Osteocyte (in vitro differentiated cells): ENCODE measurements around the gene TMX3. TPM values are rescaled to one million over a fixed set of nuclear protein-coding genes. Genes with fewer than 3 reads are reported as not detected.

Experiments used
- DNase-seq: peaks from one replicate; pipeline ENCODE4 v3.0.0; 2021; ENCODE audit warnings: mixed read lengths; ENCODE audit not compliant: unreplicated experiment; ENCODE audit errors: extremely low spot score
- H3K27ac Mint-ChIP-seq: one replicate; pipeline ENCODE4 v1.8.0; 2021; ENCODE audit warnings: mild to moderate bottlenecking, mixed read lengths; ENCODE audit not compliant: unreplicated experiment
- H3K27me3 Mint-ChIP-seq: one replicate; pipeline ENCODE4 v1.8.0; 2021; ENCODE audit warnings: mixed read lengths; ENCODE audit not compliant: unreplicated experiment
- H3K36me3 Mint-ChIP-seq: one replicate; pipeline ENCODE4 v1.8.0; 2021; ENCODE audit warnings: mixed read lengths; ENCODE audit not compliant: unreplicated experiment
- H3K4me1 Mint-ChIP-seq: one replicate; pipeline ENCODE4 v1.8.0; 2021; ENCODE audit warnings: mixed read lengths; ENCODE audit not compliant: unreplicated experiment
- H3K4me3 Mint-ChIP-seq: one replicate; pipeline ENCODE4 v1.8.0; 2021; ENCODE audit warnings: mild to moderate bottlenecking, moderate library complexity, mixed read lengths; ENCODE audit not compliant: unreplicated experiment
- H3K9me3 Mint-ChIP-seq: one replicate; pipeline ENCODE4 v1.8.0; 2021; ENCODE audit warnings: mixed read lengths; ENCODE audit not compliant: unreplicated experiment
- total RNA-seq: library from RNA; stranded (reverse); gene quantifications from 2 replicates; pipeline ENCODE4 v1.2.1, GENCODE V29; 2021
- TF ChIP-seq, protein P1 (sequence below): fragments of 200-600 bp; sonication (generic); IDR thresholded peaks from 2 replicates; pipeline ENCODE4 v1.5.0; 2021; ENCODE audit warnings: antibody characterized with exemption, mild to moderate bottlenecking, moderate library complexity

Gene TMX3
- total RNA-seq, 1 donor from 2014 or later = 78.4 TPM

DNA sequence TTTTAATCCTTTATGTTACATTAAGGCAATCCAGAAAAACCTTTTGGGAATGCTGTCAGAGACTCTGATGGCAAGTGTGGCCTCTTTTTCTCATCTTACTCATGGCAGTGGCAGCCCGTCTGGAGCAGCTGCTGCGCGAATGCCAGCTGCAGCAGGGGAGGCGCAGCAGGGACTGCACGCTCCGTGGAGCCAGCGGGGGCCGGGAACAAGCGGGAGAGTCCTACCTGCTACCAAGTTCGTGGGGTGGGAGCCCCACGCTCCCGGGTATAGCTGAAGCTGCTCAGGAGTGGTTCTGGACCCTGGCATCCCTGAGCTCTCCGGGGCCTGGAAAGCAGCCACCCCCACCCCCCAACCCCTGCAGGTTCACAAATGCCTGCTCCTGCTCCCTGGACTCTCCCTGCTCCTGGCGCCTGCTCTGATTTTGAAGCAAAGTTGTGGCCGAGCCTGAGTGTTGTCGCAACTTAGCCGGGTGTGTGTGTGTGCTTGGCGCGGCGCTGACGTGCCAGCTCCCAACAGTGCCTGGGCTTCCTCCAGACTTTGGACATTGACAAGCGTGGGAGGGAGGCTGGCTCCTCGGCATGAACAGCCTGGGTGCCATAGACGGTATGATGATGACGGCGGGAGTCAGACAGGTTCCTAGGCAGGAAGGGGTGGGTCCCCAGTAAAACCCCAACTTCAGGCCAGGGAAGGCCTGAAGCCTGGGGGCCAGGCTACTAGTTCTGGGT is 21.7 kb downstream of the TMX3 start:
- no peaks in the 10 kb centered on the region for H3K4me1 Mint-ChIP-seq
- no peak for DNase-seq
- TF ChIP-seq, protein P1, sequence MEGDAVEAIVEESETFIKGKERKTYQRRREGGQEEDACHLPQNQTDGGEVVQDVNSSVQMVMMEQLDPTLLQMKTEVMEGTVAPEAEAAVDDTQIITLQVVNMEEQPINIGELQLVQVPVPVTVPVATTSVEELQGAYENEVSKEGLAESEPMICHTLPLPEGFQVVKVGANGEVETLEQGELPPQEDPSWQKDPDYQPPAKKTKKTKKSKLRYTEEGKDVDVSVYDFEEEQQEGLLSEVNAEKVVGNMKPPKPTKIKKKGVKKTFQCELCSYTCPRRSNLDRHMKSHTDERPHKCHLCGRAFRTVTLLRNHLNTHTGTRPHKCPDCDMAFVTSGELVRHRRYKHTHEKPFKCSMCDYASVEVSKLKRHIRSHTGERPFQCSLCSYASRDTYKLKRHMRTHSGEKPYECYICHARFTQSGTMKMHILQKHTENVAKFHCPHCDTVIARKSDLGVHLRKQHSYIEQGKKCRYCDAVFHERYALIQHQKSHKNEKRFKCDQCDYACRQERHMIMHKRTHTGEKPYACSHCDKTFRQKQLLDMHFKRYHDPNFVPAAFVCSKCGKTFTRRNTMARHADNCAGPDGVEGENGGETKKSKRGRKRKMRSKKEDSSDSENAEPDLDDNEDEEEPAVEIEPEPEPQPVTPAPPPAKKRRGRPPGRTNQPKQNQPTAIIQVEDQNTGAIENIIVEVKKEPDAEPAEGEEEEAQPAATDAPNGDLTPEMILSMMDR = no peak

DNA sequence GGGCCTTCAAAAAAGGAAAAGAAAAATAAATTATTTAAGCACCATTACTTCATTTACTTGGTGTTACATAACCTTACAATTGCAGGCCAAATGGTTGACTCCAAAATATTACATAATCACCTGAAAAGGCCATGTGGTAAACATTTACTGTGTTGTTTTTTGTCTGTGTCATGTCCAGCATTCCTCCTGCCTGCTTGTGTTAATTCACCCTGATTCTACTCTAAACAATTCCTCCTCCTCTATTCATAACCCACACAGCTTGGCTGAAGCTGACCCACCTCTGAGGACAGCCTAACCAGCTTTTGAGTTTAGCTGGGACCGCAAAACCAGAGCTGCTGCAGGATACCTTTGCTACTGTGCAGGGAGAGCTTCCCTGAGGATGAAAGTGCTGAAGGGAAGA is 35.4 kb downstream of the TMX3 start:
- Mint-ChIP-seq H3K27ac (no peak overlapping the region), H3K36me3 (peaks cover 62% of the 10 kb centered on the region), H3K4me3 (no peak overlapping the region), H3K4me1 (peaks cover 2% of the 10 kb centered on the region), H3K27me3 (no peaks in the 10 kb centered on the region), H3K9me3 (no peaks in the 10 kb centered on the region)
- no peak for DNase-seq
- TF ChIP-seq, protein P1 = no peak

More for the DNA sequence above, 21.7 kb downstream of the TMX3 start:
- Mint-ChIP-seq H3K27me3 (no peaks in the 10 kb centered on the region), H3K27ac (no peak overlapping the region), H3K9me3 (no peaks in the 10 kb centered on the region), H3K4me3 (no peak overlapping the region), H3K36me3 (peaks cover 36% of the 10 kb centered on the region)

DNA sequence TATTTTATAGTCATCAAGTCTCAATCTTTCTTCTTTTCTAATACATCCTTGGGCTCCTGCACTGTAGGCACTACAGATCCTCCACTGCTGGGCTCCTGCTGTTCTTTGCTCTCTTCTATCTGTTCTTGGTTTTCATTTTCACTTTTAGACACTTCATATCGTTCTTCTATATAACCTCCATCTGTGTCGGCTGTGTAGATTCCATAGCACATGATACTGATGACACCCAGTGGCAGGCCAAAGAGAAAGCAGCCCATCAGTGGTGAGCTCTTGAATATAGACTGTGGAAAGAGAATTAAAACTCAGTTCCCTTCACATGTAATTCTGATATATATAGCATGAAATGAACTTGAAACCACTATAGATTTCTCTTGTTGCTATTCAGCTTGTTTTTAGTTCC is 38.0 kb downstream of the TMX3 start:
- peaks cover 57% of the 10 kb centered on the region for H3K36me3 Mint-ChIP-seq
- H3K27ac Mint-ChIP-seq = no peak overlapping the region
- H3K4me1 Mint-ChIP-seq = peaks cover 2% of the 10 kb centered on the region
- H3K27me3 Mint-ChIP-seq = no peaks in the 10 kb centered on the region
- H3K4me3 Mint-ChIP-seq = no peak overlapping the region
- H3K9me3 Mint-ChIP-seq = no peaks in the 10 kb centered on the region
- no peak for DNase-seq
- TF ChIP-seq, protein P1 = peak; percentile 43

DNA sequence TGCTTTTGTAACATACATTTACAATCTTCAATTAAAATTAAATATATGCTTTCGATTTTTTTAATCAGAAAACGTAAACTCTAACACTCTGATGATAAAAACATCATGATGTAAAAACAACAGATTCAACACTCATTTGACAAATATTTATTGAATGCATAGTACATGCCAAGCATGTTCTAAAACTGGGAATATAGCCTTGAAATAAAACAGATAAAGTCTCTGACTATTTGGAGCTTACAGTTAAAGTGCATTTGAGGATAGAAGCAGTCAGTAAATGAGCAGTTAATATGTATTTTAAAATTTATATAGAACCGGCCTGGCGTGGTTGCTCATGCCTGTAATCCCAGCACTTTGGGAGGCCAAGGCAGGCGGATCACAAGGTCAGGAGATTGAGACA is 47.8 kb downstream of the TMX3 start:
- Mint-ChIP-seq H3K27me3 (no peaks in the 10 kb centered on the region), H3K9me3 (peaks cover 6% of the 10 kb centered on the region), H3K36me3 (peaks cover 2% of the 10 kb centered on the region), H3K4me1 (no peaks in the 10 kb centered on the region), H3K4me3 (no peak overlapping the region), H3K27ac (no peak overlapping the region)
- no peak for DNase-seq
- TF ChIP-seq, protein P1 = no peak

DNA sequence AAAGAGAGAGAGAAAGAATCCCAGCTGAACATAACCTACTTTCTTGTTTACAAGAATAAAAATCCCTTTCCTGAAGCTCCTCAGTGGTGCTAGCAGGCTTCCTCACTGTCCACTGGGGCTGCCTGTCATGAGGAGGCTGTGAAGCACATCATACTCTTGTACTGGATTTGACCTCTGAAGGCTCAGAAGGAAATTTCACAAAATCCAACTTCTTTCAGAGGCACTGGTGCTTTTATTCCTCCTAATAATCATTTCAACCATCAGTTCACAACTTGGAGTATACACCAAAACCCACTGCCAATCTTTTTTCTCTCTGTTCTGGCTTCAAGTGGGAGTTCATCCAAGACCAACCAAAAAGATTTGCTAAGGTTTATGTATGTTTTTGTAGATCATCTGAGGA is 48.5 kb downstream of the TMX3 start:
- Mint-ChIP-seq H3K4me3 (no peak overlapping the region), H3K27ac (no peak overlapping the region), H3K27me3 (no peaks in the 10 kb centered on the region), H3K9me3 (peaks cover 6% of the 10 kb centered on the region), H3K36me3 (peaks cover 2% of the 10 kb centered on the region), H3K4me1 (no peaks in the 10 kb centered on the region)
- TF ChIP-seq, protein P1 = no peak
- no peak for DNase-seq
